Choroid plexus epithelial cell (primary cell): ENCODE measurements around the gene ZIC2.
"Not testable (repeated sequence)": the region's sequence is repeated elsewhere in the genome, so short reads cannot be mapped to it uniquely, and the experiment has no call there.

Experiments
- DNase-seq: peaks from one replicate; pipeline ENCODE4 v3.0.0-alpha.2; 2010; ENCODE audit warnings: low read depth
- H3K4me3 ChIP-seq: 2 replicates; pipeline ENCODE4 v1.5.1; 2011; ENCODE audit warnings: low read depth, mild to moderate bottlenecking, control low read depth, low read length, moderate library complexity
- TF ChIP-seq, protein P1 (sequence below): conservative IDR thresholded peaks from 2 replicates; pipeline ENCODE4 v1.5.1; 2011; ENCODE audit warnings: low read depth, mild to moderate bottlenecking, control low read depth, inconsistent platforms, low read length, moderate library complexity

Gene ZIC2

DNA sequence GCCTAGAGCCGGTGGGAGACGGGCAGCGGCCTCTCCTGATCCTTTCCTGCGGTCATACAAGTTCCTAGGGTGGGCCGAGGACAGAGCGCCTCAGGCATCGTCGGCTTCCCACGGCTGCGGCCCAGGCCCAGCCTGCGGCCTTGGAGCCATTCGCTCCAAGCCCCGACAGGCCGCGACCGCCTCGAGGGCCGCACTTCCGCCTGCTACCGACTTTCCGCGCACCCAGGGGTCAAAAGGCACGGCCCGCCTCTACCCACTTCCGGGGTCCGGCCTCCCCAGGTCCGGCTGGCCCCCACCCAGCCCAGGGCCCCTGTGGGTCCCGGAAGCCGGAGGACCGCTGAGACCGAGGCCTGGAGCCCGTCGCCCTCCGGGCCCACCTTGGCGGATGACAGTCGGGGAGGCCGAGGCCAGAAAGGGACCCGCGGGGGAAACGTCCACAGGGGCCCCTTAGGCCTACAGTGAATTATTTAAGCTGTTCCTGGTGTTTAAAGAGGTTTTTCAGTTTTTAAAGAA, 16.2 kb downstream of the ZIC2 start:
- DNase-seq = no peak
- TF ChIP-seq, protein P1, sequence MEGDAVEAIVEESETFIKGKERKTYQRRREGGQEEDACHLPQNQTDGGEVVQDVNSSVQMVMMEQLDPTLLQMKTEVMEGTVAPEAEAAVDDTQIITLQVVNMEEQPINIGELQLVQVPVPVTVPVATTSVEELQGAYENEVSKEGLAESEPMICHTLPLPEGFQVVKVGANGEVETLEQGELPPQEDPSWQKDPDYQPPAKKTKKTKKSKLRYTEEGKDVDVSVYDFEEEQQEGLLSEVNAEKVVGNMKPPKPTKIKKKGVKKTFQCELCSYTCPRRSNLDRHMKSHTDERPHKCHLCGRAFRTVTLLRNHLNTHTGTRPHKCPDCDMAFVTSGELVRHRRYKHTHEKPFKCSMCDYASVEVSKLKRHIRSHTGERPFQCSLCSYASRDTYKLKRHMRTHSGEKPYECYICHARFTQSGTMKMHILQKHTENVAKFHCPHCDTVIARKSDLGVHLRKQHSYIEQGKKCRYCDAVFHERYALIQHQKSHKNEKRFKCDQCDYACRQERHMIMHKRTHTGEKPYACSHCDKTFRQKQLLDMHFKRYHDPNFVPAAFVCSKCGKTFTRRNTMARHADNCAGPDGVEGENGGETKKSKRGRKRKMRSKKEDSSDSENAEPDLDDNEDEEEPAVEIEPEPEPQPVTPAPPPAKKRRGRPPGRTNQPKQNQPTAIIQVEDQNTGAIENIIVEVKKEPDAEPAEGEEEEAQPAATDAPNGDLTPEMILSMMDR = no peak
- H3K4me3 ChIP-seq = no peak overlapping the region

DNA sequence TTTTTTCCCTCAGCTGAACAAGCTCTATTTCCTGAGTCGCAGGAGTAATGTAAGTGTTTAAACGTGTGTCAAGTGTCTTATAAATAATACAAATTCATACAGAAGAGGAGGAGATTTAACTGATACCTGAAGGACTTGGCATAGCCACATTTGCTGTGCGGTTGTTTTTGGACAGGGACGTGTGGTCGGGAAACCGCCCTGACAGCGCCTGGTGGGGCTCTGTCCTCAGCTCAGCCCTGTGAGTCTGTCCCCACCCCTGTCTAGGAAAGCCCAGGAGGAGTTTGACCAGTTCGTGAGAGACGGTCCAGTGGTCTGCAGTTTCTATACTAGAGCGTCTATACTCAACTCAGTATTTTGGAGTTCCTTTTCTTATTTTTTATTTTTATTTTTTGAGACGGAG, 16.7 kb downstream of the ZIC2 start:
- no peak for DNase-seq
- no peak overlapping the region for H3K4me3 ChIP-seq
- TF ChIP-seq, protein P1 = no peak

DNA sequence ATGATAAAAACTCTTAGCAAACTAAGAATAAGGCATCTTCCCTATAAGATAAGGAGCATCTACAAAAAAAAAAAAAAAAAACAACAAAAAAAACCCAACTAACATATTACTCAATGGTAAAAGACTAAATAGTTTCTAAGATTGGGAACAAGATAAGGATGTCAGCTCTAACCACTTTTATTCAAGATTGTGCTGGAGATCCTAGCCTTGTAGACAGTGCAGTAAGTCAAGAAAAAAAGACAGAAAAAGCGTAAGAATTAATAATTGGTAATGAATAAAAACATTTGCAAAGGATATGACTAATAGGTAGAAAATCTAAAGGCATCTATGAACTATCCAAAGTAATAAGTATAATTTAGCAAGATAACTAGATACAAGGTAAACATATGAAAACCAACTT, 33.0 kb downstream of the ZIC2 start:
- peak; percentile 52 for DNase-seq
- TF ChIP-seq, protein P1 = no peak
- no peak overlapping the region for H3K4me3 ChIP-seq

DNA sequence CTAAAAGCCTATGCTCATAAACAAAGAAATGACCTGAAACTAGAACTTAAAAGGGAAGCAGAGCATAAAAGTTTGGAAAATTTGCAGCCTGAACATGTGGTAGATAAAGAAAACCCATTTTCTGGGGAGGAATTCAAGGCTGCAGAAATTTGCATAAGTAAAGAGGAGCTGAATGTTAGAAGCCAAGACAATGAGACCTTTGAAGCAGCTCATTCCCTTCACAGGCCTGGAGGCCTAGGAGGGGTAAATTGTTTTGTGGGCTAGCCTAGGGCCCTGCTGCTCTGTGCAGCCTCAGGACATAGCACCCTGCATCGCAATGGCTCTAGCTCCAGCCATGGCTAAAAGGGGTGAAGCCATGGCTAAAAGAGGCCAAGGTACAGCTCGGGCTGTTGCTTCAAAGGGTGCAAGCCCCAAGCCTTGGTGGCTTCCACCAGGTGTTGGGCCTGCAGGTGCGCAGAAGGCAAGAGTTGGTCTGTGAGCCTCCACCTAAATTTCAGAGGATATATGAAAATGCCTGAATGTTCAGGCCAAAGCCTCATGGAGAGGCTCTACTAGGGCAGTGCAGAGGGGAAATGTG, 38.3 kb downstream of the ZIC2 start:
- TF ChIP-seq, protein P1 = no peak
- no peak overlapping the region for H3K4me3 ChIP-seq
- DNase-seq = no peak

DNA sequence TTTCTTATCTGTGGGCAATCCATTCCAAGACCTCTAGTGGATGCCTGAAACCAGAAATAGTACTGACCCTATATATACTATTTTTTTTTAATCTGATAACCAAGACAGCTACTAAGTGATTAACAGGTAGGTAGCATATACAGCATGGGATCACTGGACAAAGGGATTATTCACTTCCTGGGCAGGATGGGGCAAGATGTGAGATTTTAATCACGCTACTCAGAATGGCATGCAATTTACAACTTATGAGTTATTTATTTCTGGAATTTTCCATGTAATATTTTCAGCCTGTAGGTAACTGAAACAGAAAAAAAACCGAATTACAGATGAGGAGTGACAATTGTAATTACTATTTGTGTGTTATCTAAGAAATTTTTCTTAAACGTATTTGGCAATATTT, 41.2 kb downstream of the ZIC2 start:
- no peak for DNase-seq
- no peak overlapping the region for H3K4me3 ChIP-seq
- TF ChIP-seq, protein P1 = no peak

DNA sequence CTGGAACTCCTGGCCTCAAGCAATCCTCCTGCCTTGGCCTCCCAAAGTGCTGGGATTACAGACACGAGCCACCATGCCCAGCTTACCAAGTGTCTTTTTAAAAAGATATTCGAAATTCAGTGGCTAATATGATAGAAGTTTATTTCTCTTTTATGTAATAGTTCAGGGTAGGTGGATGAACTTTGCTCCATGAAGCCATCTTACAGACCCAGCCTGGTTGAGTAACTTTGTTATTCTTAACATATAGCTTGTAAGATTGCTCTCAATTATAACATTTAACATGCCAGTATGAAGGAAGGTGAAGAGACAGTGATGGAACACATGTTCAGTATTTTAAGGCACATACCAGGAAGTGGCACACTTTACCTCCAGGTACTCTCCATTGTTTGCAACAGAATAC, 42.4 kb downstream of the ZIC2 start:
- no peak for DNase-seq
- TF ChIP-seq, protein P1 = no peak
- H3K4me3 ChIP-seq = no peak overlapping the region

DNA sequence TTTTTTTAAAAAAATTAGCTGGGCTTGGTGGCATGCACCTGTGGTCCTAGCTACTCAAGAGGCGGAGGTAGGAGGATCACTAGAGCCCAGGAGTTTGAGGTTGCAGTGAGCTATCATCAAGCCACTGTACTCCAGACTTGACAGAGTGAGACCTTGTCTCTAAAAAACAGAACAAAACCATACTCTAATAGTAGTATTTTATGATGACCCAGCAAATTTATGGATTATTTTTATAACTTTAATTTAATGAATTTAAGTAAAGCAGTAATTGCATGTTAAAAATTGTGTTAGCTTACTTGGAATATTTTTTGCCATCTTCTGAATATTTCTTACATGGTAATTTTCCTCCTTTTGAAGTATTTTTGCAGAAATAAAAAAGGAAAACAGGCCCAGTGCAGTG, 48.3 kb downstream of the ZIC2 start:
- DNase-seq = no peak
- TF ChIP-seq, protein P1 = no peak

DNA sequence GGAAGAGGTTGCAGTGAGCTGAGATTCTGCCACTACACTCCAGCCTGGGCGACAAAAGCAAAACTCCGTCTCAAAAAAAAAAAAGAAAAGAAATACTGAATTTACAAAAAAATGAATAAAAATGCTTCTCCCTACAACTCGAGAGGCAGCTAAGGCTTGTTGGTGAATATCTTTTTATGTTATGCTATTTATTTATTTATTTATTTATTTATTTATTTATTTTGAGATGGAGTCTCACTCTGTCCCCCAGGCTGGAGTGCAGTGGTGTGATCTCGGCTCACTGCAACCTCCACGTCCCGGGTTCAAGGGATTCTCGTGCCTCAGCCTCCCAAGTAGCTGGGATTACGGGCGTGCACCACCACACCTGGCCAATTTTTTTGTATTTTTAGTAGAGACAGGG, 51.1 kb downstream of the ZIC2 start:
- DNase-seq, H3K4me3 ChIP-seq: not testable (repeated sequence)

More for the DNA sequence above, 48.3 kb downstream of the ZIC2 start:
- no peak overlapping the region for H3K4me3 ChIP-seq
